ENCODE results near the gene ZNF687.

Gene ZNF687

DNA sequence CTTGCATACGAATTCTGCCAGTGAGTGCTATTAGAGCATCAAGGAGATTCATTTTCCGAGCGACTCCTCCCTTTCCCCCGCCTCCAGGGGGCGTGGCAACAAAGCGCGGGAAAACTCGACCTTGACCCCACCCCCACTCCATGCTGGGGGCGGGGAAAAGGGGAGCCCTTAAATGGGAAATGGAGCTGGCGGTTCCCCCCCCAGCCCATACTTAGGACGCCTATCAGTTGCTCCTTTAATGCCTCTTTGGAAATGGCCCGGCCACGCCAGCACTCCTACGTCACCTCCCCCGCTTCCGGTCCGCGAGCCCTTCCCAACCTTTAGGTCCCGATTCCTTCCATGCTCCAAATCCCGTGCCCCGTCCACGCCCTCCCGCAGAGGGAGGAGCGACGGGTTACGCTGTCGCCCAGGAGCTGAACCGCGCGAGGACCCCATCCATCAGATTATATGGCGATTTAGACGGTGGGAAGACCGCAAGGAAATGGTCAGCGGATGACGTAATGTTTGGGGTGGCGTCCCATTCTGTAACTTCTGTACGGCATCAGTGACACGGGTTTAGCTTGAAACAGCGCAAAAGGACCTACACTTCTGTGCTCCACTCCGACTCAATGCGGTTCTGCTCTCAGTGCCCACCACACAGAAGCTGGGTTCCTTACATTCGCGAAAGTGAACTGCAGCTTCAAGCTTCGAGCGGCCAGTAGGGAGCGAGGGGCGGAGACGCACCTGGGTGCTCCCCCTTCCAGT lies 702 bp upstream of the ZNF687 start:
- peak; percentile 99 for DNase-seq

DNA sequence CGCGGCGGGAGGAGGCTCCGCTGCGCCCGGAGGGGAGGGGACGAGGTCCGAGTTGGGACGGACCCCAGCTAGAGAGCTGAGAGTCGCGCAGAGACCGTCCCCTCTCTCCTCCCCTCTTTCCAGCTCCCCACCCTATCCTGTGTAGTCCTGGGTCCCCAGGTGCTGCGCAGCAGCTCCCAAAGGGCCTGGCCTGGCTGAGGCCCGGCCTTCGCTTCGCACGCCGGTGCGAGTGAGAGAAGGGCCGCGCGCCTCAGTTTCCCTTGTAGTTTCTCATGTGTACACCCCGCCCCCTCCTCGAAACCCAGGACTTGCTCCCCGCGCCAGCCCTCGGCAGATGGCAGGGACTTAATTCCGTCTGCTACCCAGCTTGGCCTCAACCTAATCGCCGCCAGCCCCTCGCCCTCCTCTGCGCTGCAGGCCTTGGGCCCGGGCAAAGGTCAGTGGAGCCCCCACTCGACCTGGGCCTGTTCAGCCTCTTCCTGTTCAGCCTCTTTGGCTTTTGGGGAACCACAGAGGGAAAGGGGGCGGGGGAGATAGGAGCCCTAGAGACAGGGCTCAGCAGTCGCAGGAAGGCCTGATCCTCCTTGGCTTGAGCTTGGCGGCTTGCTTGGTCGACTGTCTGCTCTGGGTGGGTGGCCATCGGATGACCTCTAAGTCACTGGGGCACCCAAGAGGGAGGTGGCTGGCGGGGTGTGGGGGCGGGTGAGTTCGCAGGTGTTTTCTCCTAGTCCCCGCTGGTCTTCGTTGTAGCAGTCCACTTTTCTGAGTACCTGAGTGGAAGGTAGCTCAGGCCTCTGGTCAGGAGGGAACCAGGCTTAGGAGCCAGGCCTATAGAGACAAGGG lies 1.0 kb downstream of the ZNF687 start:
- DNase-seq = peak; percentile 71

- DNase-seq = no peak
These were observed 2.0 kb downstream of the ZNF687 start for GRCh38 chr1:151284013-151284577.

DNA sequence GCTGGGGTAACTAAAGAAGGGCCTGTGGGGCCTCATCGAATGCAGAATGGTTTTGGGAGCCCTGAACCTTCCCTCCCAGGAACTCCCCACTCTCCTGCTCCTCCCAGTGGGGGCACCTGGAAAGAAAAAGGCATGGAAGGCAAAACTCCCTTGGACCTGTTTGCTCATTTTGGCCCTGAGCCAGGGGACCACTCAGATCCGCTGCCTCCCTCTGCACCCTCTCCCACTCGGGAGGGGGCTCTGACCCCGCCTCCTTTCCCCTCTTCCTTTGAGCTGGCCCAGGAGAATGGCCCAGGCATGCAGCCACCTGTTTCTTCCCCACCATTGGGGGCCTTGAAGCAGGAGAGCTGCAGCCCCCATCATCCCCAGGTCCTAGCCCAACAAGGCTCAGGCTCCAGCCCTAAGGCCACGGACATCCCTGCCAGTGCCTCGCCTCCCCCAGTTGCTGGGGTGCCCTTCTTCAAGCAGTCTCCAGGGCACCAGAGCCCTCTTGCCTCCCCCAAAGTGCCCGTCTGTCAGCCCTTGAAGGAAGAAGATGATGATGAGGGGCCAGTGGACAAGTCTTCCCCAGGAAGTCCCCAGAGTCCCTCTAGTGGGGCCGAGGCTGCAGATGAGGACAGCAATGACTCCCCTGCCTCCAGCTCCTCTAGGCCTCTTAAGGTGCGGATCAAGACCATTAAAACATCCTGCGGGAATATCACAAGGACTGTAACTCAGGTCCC lies 4.7 kb downstream of the ZNF687 start:
- no peak for DNase-seq

DNA sequence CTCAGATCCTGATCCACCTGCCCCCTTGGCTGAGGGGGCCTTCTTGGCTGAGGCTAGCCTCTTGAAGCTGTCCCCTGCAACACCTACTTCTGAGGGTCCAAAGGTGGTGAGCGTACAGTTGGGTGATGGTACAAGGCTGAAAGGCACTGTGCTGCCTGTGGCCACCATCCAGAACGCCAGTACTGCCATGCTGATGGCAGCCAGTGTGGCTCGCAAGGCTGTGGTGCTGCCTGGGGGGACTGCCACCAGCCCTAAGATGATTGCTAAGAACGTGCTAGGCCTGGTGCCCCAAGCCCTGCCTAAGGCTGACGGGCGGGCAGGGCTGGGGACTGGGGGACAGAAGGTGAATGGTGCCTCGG lies 5.2 kb downstream of the ZNF687 start:
- DNase-seq = no peak

- DNase-seq = no peak
These were observed 5.8 kb downstream of the ZNF687 start for GRCh38 chr1:151287767-151288500.

- no peak for DNase-seq
These were observed 6.4 kb downstream of the ZNF687 start for GRCh38 chr1:151288502-151288901.

- no peak for DNase-seq
These were observed 7.2 kb downstream of the ZNF687 start for GRCh38 chr1:151289080-151289935.

DNA sequence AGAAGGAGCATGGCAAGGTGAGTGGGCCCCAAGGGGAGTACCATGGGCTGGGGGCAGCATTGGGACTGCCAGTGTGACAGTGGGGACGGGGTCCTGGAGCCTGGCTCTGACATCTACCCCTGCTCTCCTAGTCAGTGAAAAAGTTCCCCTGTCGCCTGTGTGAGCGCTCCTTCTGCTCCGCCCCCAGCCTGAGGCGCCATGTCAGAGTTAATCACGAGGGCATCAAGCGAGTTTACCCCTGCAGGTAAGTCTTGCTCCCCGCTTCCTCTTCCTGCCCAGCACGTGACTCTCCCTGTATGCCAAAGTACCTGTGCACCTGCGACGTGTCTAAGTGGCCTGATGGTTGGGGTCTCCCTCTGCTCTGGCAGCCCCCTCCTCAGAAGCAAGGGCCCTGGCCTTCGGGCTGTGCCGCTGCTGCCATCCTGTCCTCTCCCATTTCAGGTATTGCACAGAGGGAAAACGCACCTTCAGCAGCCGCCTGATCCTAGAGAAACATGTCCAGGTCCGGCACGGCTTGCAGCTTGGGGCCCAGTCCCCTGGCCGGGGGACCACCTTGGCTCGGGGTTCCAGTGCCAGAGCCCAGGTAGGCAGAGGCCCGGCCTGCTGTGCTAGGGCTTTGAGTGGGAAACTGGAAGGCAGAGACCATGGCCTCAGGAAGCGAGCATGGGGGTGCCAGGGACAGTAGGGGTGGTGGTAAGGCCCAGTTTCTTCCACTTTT lies 8.1 kb downstream of the ZNF687 start:
- no peak for DNase-seq

GRCh38 chr1:151290709-151291303 lies 8.7 kb downstream of the ZNF687 start:
- DNase-seq = no peak

- DNase-seq = no peak
These were observed 10.3 kb downstream of the ZNF687 start for GRCh38 chr1:151292207-151293030.

GRCh38 chr1:151293093-151293492 lies 11.0 kb downstream of the ZNF687 start:
- DNase-seq = no peak

- DNase-seq = no peak
These were observed 12.8 kb downstream of the ZNF687 start for GRCh38 chr1:151294742-151295462.

DNA sequence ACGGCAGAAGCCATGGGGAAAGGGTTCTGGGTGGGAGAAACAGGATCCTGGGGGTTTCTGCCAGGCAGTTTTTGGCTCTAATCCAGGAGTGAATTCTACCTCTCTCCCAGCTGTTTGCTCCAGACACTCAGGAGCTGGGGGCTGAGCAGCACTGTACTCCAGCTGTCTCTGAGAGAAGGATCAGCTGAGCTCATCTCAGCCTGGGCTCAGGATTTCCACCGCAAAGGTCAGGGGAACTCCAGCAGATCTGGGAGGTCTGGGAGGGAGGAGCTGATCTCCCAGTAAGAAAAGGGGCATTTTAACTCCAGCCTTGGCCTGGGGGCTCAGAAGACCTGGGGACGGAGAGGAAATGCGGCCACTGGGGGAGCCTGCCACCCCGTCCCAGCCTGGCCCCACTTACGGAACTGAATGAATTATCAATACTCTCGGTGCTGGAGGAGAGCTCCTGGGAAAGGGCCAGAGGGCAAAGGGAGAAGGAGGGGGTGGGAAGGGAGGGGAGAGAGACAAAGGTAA lies 27.8 kb downstream of the ZNF687 start:
- no peak for DNase-seq

DNA sequence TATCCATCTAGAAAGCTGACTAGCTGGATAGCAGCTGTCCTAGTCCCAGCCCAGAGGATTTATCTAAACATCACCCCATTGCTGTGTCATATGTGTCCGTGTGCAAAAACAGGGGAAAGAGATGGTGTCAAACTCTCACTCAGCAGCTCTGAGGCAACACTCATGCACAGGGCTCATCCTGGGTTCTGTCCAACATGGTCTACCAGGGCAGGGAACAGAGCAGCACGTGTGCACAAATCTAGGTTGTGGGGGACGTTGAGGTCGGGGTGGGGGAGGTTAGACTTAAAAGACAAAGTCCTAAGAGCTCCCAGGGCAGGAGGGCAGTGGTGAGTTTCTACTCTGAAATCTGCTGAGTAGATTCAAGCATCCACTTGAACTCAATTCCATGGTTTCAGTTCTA lies 28.9 kb downstream of the ZNF687 start:
- DNase-seq = no peak

- DNase-seq = peak; percentile 81
These were observed 29.7 kb downstream of the ZNF687 start for GRCh38 chr1:151311589-151312331.

DNA sequence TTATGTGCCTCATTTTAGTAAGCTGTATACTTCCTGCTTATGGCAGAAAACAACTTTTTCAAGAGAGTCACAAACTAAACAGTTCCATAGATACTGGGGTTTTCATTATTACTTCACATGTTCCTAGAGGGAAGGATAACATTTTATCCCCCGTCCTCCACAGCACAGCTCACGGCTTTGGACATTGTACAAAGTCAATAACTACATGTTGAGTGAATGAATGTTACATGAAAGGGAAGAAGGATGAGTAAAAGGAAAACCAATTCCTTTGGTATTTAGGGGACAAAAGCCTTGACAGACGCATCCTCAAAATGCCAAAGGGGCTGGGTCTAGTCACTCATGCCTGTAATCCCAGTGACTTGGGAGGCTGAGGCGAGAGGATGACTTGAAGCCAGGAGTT lies 30.3 kb downstream of the ZNF687 start:
- no peak for DNase-seq

DNA sequence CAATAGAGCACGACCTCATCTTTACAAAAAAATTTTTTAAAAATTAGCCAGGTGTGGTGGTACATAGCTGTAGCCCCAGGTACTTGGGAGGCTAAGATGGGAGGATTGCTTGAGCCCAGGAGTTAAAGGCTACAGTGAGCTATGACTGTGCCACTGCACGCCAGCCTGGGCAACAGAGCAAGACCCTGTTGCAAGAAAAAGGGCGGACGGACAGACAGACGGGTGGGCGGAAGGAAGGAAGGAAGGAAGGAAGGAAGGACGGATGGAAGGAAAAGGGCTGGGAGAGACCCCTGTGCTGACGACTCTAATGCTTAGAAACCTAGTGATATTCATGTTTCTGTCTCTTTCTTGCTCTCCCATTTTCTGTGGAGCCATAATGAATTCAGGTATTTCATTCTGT lies 30.7 kb downstream of the ZNF687 start:
- DNase-seq = no peak
